GM12891 (cell line): ENCODE measurements around the gene PRR18.

Experiments used
- POLR2A ChIP-seq: IDR thresholded peaks from 2 replicates; pipeline ENCODE4 v1.6.1; 2011; ENCODE audit warnings: low read depth, low read length, control low read depth
- POLR2AphosphoS5 ChIP-seq: IDR thresholded peaks from 2 replicates; pipeline ENCODE4 v1.6.1; 2011; ENCODE audit warnings: low read depth, low read length, control low read depth
- SPI1 ChIP-seq: IDR thresholded peaks from 2 replicates; pipeline ENCODE4 v1.6.1; 2011; ENCODE audit warnings: low read depth, low read length, control low read depth
- TAF1 ChIP-seq: IDR thresholded peaks from 2 replicates; pipeline ENCODE4 v1.6.1; 2011; ENCODE audit warnings: low read depth, low read length, control low read depth

DNA sequence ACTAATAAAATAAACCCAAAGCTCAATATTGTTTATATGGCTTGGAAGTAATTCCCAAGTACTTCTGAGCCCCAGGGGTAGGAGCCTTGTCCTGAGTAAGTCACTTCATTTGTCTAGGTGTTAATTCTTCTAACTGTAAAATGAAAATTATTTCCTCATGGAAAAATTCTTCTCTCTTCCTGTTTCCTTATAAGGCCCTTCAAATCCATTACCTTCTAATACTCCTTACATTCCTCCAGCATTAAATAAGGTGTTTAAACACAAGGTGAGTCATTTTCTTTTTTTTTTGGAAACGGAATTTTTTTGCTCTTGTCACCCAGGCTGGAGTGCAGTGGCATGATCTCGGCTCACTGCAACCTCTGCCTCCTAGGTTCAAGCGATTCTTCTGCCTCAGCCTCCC, 41.9 kb downstream of the PRR18 start:
- no peak for TF ChIP-seq POLR2AphosphoS5
- no peak for TF ChIP-seq POLR2A
- TF ChIP-seq TAF1, result no peak
- TF ChIP-seq SPI1, result no peak
